ENCODE results near the gene NMRK2. TPM values are rescaled to one million over a fixed set of nuclear protein-coding genes. Genes with fewer than 3 reads are reported as not detected.

Gene NMRK2
- total and polyA plus RNA-seq, 4 donors = 0.18 to 5.5 (median 2.4) TPM; not detected in 1

DNA sequence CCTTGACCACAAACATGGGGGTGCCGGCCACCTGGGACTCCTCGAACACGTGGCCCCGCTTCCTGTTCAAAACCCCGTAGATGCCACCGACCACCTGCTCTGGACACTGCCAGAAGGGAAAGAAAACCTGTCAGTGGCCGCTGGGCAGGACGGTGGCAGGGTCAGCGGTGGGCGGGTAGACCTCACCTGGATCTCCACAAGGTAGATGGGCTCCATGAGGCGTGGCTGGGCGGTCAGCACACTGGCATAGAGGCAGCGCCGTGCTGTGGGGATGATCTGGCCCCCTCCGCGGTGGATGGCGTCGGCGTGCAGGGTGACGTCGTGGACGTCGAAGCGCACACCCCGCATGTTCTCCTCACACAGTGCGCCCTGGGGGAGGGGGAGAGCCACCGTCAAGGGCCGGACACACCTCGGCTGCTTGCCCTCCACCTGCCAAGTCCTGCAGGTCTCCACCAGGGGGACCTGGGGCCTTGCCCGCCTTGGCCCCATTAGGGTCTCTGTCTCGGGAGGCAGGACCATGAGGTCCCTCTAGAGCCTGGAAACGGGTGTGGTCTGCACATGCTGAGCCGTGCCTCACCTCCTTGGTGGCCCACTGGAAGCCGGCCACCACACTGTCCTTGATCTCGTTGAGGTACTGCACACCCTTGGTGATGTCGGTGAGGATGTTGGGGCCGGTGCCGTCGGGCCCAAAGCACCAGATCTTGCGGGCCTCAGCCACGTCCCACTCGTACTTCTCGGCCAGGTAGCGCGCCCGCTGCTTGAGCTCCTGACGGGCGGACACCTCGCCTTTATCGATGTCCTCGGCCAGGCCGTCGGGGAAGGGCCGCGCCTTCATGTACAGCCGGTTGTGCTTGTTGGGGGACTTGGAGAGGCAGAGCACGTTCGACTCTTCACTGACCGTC is 44.6 kb downstream of the NMRK2 start:
- peaks cover 14 to 42% of the 10 kb centered on the region in 2 donors for H3K36me3 ChIP-seq (ENCODE audit: control insufficient read depth in 1 of 2, insufficient read depth in 2 of 2, low read length in 1 of 2)
- intact Hi-C loops (cut with DNase I) = no loop called here
- H3K27ac ChIP-seq (ENCODE audit: low read depth in 1 of 2, low read length in 2 of 2) = no peak overlapping the region
- no peak overlapping the region for H3K4me3 ChIP-seq (ENCODE audit: low read length in 2 of 2)
- 89 to 90% methylated on average over 58 to 59 of the region's 59 CpGs for WGBS, 2 donors
- ATAC-seq (ENCODE audit: low FRiP score) = no peak
- H3K9me3 ChIP-seq (ENCODE audit: control insufficient read depth, low read length) = no peaks in the 10 kb centered on the region
- no peak for DNase-seq
- no peaks in the 10 kb centered on the region for H3K27me3 ChIP-seq (ENCODE audit: control insufficient read depth in 1 of 2, insufficient read depth in 2 of 2, low read length in 1 of 2)
- no peaks in the 10 kb centered on the region for H3K4me1 ChIP-seq (ENCODE audit: control insufficient read depth in 1 of 2, insufficient read depth in 2 of 2, low read length in 2 of 2)

GRCh38 chr19:3978145-3978544 is 45.3 kb downstream of the NMRK2 start:
- no peaks in the 10 kb centered on the region for H3K27me3 ChIP-seq (ENCODE audit: control insufficient read depth in 1 of 2, insufficient read depth in 2 of 2, low read length in 1 of 2)
- no peak overlapping the region for H3K27ac ChIP-seq (ENCODE audit: low read depth in 1 of 2, low read length in 2 of 2)
- DNase-seq = no peak
- 93 to 95% methylated on average over 19 of the region's 19 CpGs for WGBS, 2 donors
- intact Hi-C loops (cut with DNase I) = no loop called here
- ATAC-seq (ENCODE audit: low FRiP score) = no peak
- H3K36me3 ChIP-seq (ENCODE audit: control insufficient read depth in 1 of 2, insufficient read depth in 2 of 2, low read length in 1 of 2) = peaks cover 14 to 46% of the 10 kb centered on the region in 2 donors
- no peaks in the 10 kb centered on the region for H3K9me3 ChIP-seq (ENCODE audit: control insufficient read depth, low read length)
- no peaks in the 10 kb centered on the region for H3K4me1 ChIP-seq (ENCODE audit: control insufficient read depth in 1 of 2, insufficient read depth in 2 of 2, low read length in 2 of 2)
- H3K4me3 ChIP-seq (ENCODE audit: low read length in 2 of 2) = no peak overlapping the region

GRCh38 chr19:3979289-3979673 is 46.4 kb downstream of the NMRK2 start:
- Histone ChIP-seq H3K4me3 (ENCODE audit: low read length in 2 of 2) (no peak overlapping the region), H3K36me3 (ENCODE audit: control insufficient read depth in 1 of 2, insufficient read depth in 2 of 2, low read length in 1 of 2) (peaks cover 14 to 49% of the 10 kb centered on the region in 2 donors), H3K9me3 (ENCODE audit: control insufficient read depth, low read length) (no peaks in the 10 kb centered on the region), H3K4me1 (ENCODE audit: control insufficient read depth in 1 of 2, insufficient read depth in 2 of 2, low read length in 2 of 2) (no peaks in the 10 kb centered on the region), H3K27ac (ENCODE audit: low read depth in 1 of 2, low read length in 2 of 2) (no peak overlapping the region), H3K27me3 (ENCODE audit: control insufficient read depth in 1 of 2, insufficient read depth in 2 of 2, low read length in 1 of 2) (no peaks in the 10 kb centered on the region)
- intact Hi-C loops (cut with DNase I) = no loop called here
- ATAC-seq (ENCODE audit: low FRiP score) (no peak), DNase-seq (no peak)
- WGBS, 2 donors = 94 to 95% methylated on average over 18 of the region's 18 CpGs

GRCh38 chr19:3979674-3980352 is 46.9 kb downstream of the NMRK2 start:
- Histone ChIP-seq H3K9me3 (ENCODE audit: control insufficient read depth, low read length) (no peaks in the 10 kb centered on the region), H3K27me3 (ENCODE audit: control insufficient read depth in 1 of 2, insufficient read depth in 2 of 2, low read length in 1 of 2) (no peaks in the 10 kb centered on the region), H3K27ac (ENCODE audit: low read depth in 1 of 2, low read length in 2 of 2) (no peak overlapping the region), H3K4me1 (ENCODE audit: control insufficient read depth in 1 of 2, insufficient read depth in 2 of 2, low read length in 2 of 2) (no peaks in the 10 kb centered on the region), H3K4me3 (ENCODE audit: low read length in 2 of 2) (no peak overlapping the region), H3K36me3 (ENCODE audit: control insufficient read depth in 1 of 2, insufficient read depth in 2 of 2, low read length in 1 of 2) (peaks cover 14 to 49% of the 10 kb centered on the region in 2 donors)
- no peak for ATAC-seq (ENCODE audit: low FRiP score)
- no peak for DNase-seq
- 90 to 93% methylated on average over 25 of the region's 25 CpGs for WGBS, 2 donors
- intact Hi-C loops (cut with DNase I) = no loop called here

GRCh38 chr19:3980353-3981251 is 47.7 kb downstream of the NMRK2 start:
- H3K27ac ChIP-seq (ENCODE audit: low read depth in 1 of 2, low read length in 2 of 2) = no peak overlapping the region
- intact Hi-C loops (cut with DNase I) = no loop called here
- no peak for DNase-seq
- 86 to 88% methylated on average over 31 of the region's 31 CpGs for WGBS, 2 donors
- H3K4me3 ChIP-seq (ENCODE audit: low read length in 2 of 2) = no peak overlapping the region
- no peaks in the 10 kb centered on the region for H3K4me1 ChIP-seq (ENCODE audit: control insufficient read depth in 1 of 2, insufficient read depth in 2 of 2, low read length in 2 of 2)
- no peaks in the 10 kb centered on the region for H3K9me3 ChIP-seq (ENCODE audit: control insufficient read depth, low read length)
- no peak for ATAC-seq (ENCODE audit: low FRiP score)
- no peaks in the 10 kb centered on the region for H3K27me3 ChIP-seq (ENCODE audit: control insufficient read depth in 1 of 2, insufficient read depth in 2 of 2, low read length in 1 of 2)
- peaks cover 14 to 49% of the 10 kb centered on the region in 2 donors for H3K36me3 ChIP-seq (ENCODE audit: control insufficient read depth in 1 of 2, insufficient read depth in 2 of 2, low read length in 1 of 2)

DNA sequence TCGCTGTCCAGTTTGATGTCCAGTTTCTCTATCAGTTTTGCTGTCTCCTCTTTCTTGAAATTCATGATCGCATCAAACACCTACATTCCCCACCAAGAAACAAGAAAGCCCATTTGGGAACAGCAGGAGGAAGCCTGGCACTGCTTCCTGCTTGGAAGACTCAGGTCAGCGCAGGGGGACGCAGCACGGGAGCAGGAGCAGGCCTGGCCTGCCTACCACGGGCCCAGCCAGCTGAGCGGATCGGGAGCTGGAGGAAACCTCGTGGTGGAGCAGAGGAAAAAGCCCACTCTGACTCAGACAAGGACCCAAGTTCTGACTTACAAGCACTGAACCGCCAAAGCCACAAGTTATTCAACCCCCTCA is 48.5 kb downstream of the NMRK2 start:
- no peak for DNase-seq
- peaks cover 14 to 48% of the 10 kb centered on the region in 2 donors for H3K36me3 ChIP-seq (ENCODE audit: control insufficient read depth in 1 of 2, insufficient read depth in 2 of 2, low read length in 1 of 2)
- intact Hi-C loops (cut with DNase I) = no loop called here
- no peak overlapping the region for H3K4me3 ChIP-seq (ENCODE audit: low read length in 2 of 2)
- no peak for ATAC-seq (ENCODE audit: low FRiP score)
- H3K27ac ChIP-seq (ENCODE audit: low read depth in 1 of 2, low read length in 2 of 2) = no peak overlapping the region
- no peaks in the 10 kb centered on the region for H3K27me3 ChIP-seq (ENCODE audit: control insufficient read depth in 1 of 2, insufficient read depth in 2 of 2, low read length in 1 of 2)
- H3K4me1 ChIP-seq (ENCODE audit: control insufficient read depth in 1 of 2, insufficient read depth in 2 of 2, low read length in 2 of 2) = no peaks in the 10 kb centered on the region
- no peaks in the 10 kb centered on the region for H3K9me3 ChIP-seq (ENCODE audit: control insufficient read depth, low read length)
- WGBS, 2 donors = 88 to 89% methylated on average over 10 of the region's 10 CpGs

DNA sequence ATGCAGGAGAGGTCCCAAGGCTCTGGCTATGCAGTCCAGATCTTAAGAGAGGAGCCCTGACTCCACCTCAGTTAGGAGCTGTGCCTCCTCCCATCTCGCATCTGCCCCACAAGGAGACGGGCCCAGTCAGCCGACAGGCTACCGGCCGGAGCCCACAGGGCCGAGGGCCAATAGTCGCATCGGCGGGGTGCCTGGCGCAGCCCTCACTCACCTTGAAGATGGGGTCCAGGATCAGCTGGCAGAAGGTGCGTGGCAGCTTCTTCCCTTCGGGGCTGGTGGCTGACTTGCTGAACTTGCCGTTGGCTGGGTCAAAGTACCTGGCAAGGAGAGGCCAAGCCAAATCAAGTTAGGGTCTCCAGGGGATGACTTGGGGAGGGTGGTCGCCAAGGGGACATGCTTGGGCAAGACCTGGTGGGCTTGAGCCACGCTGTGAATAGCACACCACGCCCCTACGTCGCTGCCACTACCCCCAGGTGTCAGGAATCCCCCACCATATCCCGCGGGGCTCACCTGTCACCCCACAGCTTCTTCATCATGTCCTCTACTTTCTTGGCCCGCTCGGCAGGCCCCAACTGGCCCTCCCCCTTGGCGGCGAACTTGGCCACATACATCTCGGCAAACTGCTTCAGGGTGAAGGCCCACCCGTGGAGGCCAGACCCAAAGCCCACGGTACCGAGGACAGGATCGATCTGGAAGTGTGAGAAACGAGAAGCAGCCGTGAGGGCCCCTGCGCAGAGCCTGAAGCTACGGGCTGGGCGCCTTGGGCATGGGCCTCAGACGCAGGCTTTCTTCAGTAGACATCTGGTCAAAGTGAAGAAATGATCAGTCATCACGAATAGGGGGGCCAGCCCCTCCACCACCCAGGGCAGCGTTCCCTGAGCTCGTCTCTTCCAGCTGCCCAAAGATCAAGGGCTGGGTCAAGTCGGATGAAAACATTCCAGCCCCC is 49.1 kb downstream of the NMRK2 start:
- ATAC-seq (ENCODE audit: low FRiP score) = no peak

More for the DNA sequence above, 49.1 kb downstream of the NMRK2 start:
- peak in 1 of 2 donors; percentile 43 for DNase-seq
- H3K27me3 ChIP-seq (ENCODE audit: control insufficient read depth in 1 of 2, insufficient read depth in 2 of 2, low read length in 1 of 2) = no peaks in the 10 kb centered on the region
- intact Hi-C loops (cut with DNase I) = no loop called here
- H3K4me3 ChIP-seq (ENCODE audit: low read length in 2 of 2) = no peak overlapping the region
- peaks cover 0 to 4% of the 10 kb centered on the region in 2 donors for H3K4me1 ChIP-seq (ENCODE audit: control insufficient read depth in 1 of 2, insufficient read depth in 2 of 2, low read length in 2 of 2)
- peaks cover 13 to 42% of the 10 kb centered on the region in 2 donors for H3K36me3 ChIP-seq (ENCODE audit: control insufficient read depth in 1 of 2, insufficient read depth in 2 of 2, low read length in 1 of 2)
- 84% methylated on average over 39 of the region's 39 CpGs for WGBS, 2 donors
- H3K9me3 ChIP-seq (ENCODE audit: control insufficient read depth, low read length) = no peaks in the 10 kb centered on the region
- H3K27ac ChIP-seq (ENCODE audit: low read depth in 1 of 2, low read length in 2 of 2) = no peak overlapping the region

All from aorta (tissue), 5 donors.